ENCODE results near the gene WBP1.
"Not testable (repeated sequence)": the region's sequence is repeated elsewhere in the genome, so short reads cannot be mapped to it uniquely, and the experiment has no call there.

Gene WBP1

GRCh38 chr2:74417197-74417596, 41.0 kb upstream of the WBP1 start:
- no peak overlapping the region for H3K4me3 ChIP-seq (ENCODE audit: low read length)
- no peak for DNase-seq (ENCODE audit: low read depth)
- TF ChIP-seq CTCF (IDR thresholded peaks at IDR 0.05; ENCODE audit: insufficient read depth, low read depth, low read length, missing control alignments): no peak

- no peak overlapping the region for H3K4me3 ChIP-seq (ENCODE audit: low read length)
- no peak for DNase-seq (ENCODE audit: low read depth)
- TF ChIP-seq CTCF (IDR thresholded peaks at IDR 0.05; ENCODE audit: insufficient read depth, low read depth, low read length, missing control alignments): no peak
Measured at GRCh38 chr2:74417763-74418162, 40.5 kb upstream of the WBP1 start.

GRCh38 chr2:74418312-74418711, 39.9 kb upstream of the WBP1 start:
- no peak for DNase-seq (ENCODE audit: low read depth)
- H3K4me3 ChIP-seq (ENCODE audit: low read length): no peak overlapping the region
- TF ChIP-seq CTCF (IDR thresholded peaks at IDR 0.05; ENCODE audit: insufficient read depth, low read depth, low read length, missing control alignments): no peak

GRCh38 chr2:74419345-74419744, 38.9 kb upstream of the WBP1 start:
- DNase-seq (ENCODE audit: low read depth): no peak
- no peak for TF ChIP-seq CTCF (IDR thresholded peaks at IDR 0.05; ENCODE audit: insufficient read depth, low read depth, low read length, missing control alignments)
- no peak overlapping the region for H3K4me3 ChIP-seq (ENCODE audit: low read length)

- DNase-seq (ENCODE audit: low read depth): no peak
- TF ChIP-seq CTCF (IDR thresholded peaks at IDR 0.05; ENCODE audit: insufficient read depth, low read depth, low read length, missing control alignments): no peak
- H3K4me3 ChIP-seq (ENCODE audit: low read length): no peak overlapping the region
Measured at GRCh38 chr2:74420006-74420405, 38.2 kb upstream of the WBP1 start.

- H3K4me3 ChIP-seq (ENCODE audit: low read length): peak overlapping the region; percentile 69
- DNase-seq (ENCODE audit: low read depth): not testable (repeated sequence)
Measured at GRCh38 chr2:74420443-74421103, 37.7 kb upstream of the WBP1 start.

- peak; percentile 82 for DNase-seq (ENCODE audit: low read depth)
- no peak for TF ChIP-seq CTCF (IDR thresholded peaks at IDR 0.05; ENCODE audit: insufficient read depth, low read depth, low read length, missing control alignments)
- peak within 1 kb of the TSS; percentile 69 for H3K4me3 ChIP-seq (ENCODE audit: low read length)
Measured at GRCh38 chr2:74421221-74421870, 36.9 kb upstream of the WBP1 start, which contains the start of the genes C2orf81 and WDR54. C2orf81 (minus strand) TSS chr2:74421619; CDS start chr2:74421560, 59 bp downstream. WDR54 (plus strand) TSS chr2:74421730; CDS start chr2:74422154, 424 bp downstream.

Measured in epithelial cell of esophagus (primary cell).